ENCODE data around the gene COPZ1.
A peak's percentile ranks its signal among the peaks of the same experiment; 100 is the strongest.

Gene COPZ1

DNA sequence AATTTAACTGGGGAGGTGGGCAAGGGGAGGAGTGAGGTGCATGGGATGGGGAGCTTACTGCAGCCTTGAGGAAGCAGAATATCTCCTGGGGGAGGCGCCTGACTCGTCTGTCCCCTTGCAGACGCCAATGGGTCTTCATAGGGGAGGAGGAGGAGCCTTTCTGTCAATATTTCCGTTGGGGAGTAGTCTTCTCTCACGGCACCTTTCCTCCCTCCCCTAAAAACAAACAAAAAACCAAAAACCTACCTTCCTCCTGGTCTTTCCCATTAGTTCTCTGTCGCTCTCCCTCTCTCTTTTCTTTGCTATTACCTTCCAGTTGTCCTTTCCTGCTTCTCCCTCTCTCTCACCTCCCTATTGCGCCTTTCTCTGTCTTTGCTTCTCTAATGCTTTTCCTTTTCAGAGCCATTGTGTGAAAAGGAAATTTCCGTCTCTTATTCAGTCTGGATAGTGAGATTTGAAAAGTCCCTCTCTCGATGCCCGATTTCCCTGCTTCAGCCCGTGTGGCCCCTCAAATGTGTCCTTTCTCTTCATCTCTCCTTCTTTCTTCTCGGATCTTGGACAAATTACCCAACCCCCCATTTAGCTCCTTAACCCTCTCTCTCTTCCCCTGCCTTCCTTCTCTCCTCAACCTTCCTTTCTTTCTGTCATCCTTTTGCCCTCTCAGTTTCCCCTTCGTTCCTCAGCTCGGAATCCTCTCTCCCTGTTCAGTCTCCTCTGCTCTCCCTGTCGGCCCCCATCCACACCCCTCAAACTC lies 33.4 kb downstream of the COPZ1 start:
- DNase-seq (ENCODE audit: low read depth in 2 of 2) = peak in 1 of 2 donors; percentile 28

GRCh38 chr12:54358945-54359761 lies 34.2 kb downstream of the COPZ1 start:
- peak; percentile 80 to 93 for DNase-seq (ENCODE audit: low read depth in 2 of 2)

GRCh38 chr12:54359762-54360351 lies 34.9 kb downstream of the COPZ1 start:
- no peak for DNase-seq (ENCODE audit: low read depth in 2 of 2)

GRCh38 chr12:54360717-54361456 lies 36.0 kb downstream of the COPZ1 start:
- no peak for DNase-seq (ENCODE audit: low read depth in 2 of 2)

GRCh38 chr12:54363047-54363446 lies 38.1 kb downstream of the COPZ1 start:
- DNase-seq (ENCODE audit: low read depth in 2 of 2) = no peak

DNA sequence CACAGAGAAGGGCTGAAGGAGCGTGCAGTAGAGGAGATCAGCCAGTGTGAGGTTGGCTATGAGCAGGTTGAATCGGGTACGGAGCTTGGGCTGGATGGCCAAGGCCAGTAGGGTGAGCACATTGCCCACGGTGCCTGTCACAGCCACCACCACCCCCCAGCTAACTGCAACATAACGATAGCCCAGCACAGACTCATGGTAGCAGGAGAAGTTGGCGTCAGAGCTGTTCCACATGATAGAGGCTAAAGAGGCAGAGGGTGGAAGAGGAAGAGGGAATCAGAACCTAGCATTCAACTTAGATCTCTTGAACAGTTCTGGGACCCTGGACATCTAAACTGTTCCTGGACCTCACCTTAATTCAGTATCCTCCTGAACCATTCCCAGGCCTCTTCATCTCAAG lies 38.7 kb downstream of the COPZ1 start:
- no peak for DNase-seq (ENCODE audit: low read depth in 2 of 2)

DNA sequence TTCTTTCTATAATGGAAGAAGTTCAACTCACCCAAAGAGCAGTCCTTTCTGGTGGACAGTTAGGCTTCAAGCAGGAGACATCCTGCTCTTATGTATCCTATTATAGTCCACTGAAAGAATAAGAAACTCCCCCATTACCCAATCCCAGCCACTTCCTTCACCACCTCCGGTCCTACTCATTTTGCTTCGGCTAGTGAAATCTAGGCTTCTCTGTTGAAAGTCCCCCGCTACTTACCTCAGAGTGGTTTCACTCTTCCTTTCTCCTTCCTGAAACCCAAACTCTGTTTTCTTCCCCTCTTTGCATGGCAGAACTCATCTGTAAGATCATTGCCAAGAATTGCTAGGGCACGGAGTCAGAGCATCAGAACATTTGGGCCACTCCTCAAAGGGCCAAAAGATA lies 39.5 kb downstream of the COPZ1 start, which contains the start of gene GPR84:
Gene GPR84, minus strand, starts transcription at position 74 of the 400 bp plus-strand sequence. CDS start 635 bp downstream, outside the sequence.
- DNase-seq (ENCODE audit: low read depth in 2 of 2) = no peak

DNA sequence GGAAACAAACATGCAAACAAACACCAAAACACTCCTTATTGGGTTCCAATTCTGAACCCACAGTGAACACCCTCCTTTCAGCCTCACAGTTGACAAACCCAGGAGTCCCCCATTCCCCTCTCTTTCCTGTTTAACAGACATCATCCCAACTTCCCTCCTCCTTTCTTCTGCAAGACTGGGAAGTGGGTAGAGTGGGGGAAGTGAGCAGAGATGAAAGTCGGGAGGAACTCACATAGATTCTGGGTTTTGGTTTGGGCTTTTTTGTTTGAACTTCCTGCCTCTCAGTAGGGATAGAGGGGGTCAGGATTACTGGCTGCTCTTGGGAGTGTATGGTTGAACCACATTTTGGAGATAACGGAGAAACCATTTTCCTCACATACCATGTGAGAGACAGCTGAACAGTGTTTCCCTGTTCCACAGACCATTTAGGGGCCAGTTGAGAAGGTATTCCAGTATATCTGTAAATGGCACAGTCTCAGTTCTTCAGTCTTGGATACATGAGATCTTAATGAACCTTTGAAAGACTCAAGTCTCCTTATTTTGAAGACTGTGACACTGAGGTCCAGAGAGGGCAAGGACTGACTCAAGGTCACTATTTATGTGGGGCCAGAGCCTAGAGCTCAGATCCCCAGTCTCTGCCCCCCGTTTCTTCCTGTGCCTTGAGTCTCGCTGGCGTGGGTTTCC lies 43.2 kb downstream of the COPZ1 start:
- DNase-seq (ENCODE audit: low read depth in 2 of 2) = no peak

DNA sequence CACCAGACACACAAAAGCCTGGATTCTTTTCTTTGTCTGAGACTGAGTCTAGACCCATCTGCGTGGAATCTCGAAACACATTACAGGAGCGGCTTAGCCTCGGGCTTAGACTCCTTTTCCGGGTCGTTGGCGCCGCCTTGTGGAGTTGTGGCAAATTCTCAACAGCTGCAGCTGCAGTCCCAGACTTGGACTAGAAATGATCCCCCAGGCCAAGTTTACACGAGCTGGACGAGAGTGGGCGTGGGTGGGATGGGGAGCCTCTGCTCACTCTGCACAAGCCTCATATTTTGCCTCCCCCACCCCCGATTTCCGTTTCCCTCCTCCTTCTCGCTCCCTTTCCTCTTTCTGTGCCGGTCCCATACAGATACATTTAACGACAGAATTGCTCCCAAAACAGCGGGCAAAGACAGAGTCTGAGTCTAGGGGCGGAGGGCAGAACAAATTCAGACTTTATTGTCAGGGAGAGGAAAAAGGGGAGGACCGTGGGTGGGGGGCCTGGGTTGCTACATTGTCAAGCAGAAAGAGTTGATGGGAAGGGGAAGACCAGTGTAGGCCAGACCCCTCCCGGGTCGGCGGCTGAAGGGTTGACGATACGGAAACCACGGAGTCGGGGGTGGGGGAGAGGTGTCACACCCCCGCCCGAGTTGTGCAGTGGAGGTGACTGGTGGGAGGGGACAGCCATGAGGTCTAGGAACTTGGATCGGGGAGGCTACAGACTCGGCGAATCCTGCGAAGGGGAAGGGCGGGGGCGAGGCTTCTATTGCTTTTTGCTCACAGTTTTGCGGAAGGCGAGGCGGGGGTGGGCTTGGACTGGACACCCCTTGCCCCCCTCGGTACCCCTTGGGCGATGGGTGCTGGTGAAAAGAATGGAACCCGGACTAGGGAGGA lies 44.0 kb downstream of the COPZ1 start:
- peak; percentile 74 to 83 for DNase-seq (ENCODE audit: low read depth in 2 of 2)

GRCh38 chr12:54369597-54370131 lies 44.7 kb downstream of the COPZ1 start:
- no peak for DNase-seq (ENCODE audit: low read depth in 2 of 2)

DNA sequence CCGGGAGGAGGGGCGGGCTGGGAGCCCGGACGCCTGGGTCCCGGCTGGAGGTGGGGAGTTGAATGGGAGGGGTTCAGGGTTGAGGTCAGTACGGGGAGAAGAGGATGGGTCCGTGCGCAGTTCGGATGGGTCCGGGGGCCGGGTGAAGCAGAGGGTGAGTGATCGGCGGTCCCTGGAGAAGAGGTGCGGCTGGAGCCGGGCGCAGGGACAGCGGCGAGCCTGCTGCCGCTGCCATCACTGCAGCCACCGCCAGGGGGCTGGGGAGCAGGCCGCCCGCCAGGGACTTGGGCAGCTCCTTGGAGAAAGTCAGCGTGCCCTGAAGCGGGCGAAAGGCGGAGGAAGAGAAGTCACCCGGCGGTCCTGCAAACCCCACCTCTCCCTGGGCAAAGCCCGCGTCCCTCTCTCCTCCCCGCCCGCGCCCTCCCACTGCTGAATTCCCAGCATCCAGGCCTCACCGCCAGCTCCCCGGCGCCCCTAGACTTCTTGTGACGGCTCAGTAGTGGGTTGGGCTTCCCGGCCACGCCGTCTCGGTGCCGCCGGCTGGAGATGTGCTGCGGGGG lies 45.3 kb downstream of the COPZ1 start:
- DNase-seq (ENCODE audit: low read depth in 2 of 2) = no peak

DNA sequence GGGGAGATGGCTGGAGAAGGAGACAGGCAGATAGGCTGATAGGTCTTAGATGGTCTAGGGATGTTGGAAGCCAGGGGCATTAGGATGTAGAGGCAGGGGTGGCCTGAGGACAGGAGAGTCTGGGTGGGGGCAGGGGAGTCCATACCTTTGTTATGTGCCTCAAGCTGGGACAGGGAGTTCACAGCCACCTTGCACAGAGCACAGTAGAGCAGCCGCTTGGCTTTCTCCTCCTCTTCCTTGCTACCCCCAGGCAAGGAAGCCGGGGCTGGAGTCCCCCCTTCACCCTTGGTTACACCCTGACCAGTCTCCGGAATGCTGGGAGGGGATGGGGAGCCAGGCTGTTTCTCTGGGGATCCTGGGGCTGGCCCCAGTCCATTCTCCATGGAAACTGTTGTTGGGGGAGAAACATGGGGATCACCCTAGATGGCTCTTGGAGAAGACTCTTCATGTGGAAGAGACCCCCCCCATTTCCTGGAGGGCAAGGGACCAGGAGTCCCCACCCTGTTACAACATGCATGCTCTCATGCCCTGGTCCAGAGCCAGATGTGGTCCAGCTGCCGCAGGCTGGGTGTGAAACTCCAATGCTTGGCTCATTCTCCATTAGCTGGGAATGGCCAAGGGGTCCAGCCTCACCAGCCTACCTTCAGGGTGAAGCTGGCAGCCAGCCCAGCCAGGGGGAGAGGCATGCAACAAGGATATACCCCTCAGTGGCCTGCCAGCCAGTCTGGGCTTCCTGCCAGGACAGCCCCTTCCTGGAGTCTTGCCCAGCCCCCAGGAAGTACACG lies 46.6 kb downstream of the COPZ1 start:
- DNase-seq (ENCODE audit: low read depth in 2 of 2) = no peak

GRCh38 chr12:54372113-54372806 lies 47.3 kb downstream of the COPZ1 start:
- DNase-seq (ENCODE audit: low read depth in 2 of 2) = no peak

DNA sequence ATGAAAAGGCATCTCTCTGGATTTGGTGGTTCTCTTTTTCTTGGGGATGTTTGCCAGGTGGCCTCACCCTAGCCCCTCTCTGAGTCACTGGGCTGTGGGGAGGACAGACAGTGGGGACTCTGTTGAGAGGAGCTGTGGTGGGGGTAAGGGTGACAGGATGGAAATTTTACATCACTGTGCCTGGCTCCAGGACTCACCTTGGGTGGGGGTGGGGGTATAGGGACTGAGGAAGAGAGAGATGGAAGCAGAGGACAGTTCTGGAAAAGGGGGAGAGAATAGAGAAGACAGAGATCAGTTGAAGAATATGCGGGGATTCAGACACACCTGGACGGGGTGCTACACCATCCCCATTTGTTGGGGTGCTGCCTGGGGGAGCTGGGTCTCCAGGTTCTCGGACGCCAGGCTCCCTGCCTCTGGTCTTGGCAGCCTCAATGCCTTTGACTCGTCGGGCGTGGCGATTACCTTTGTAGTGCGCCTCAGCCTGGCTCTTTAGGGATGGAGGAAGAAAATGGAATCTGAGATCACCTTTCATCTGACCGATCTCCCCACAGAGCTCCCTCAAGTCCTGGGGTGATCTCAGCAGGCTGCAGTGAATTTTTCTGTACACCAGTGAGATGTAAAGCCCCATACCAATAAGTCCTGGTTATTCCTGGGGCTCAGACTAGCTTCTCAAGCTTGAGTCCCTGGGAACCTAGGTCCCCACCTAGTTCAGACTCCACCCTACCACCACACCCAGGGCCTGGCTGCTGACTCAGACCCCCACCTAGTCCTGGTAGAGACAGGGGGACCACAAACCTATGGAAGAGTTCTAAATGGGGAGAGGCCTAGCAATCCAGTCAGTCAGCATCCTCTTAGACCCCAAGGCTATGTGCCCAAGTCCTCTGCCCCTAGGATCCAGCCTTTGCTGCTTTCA lies 49.0 kb downstream of the COPZ1 start:
- DNase-seq (ENCODE audit: low read depth in 2 of 2) = no peak

DNA sequence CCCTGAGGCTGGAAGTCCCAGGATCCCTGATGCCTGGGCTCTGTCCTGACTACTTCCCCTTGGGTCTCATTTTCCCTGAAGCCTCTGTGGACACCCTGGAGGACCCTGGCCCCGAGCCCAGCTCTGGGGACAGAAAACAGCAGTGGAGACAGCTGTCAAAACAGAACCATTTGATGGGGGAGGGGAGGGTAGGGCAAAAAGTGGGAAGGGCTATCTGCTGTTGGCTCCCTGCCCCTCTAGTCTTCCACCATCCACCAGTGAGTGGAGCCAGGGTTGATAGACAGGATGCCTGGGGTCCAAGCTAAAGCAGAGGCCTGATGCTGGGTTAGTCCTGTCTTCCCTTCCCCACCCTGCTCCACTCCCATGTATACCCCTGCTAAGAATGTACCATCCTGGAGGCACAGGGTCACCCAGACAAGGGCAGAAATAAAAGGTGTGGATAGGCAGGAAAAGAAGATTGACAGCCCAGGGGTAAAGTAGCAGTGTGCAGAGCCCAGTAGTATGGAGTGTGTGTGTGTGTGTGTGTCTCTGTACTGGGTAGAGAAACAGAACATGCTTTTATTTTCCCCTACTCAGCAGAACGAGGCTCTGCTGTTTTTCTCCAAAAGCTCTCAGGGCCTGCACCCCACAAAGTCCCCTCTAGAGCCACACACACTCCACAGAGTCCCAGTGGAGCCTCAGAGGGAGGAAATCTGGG lies 49.8 kb downstream of the COPZ1 start:
- no peak for DNase-seq (ENCODE audit: low read depth in 2 of 2)

DNA sequence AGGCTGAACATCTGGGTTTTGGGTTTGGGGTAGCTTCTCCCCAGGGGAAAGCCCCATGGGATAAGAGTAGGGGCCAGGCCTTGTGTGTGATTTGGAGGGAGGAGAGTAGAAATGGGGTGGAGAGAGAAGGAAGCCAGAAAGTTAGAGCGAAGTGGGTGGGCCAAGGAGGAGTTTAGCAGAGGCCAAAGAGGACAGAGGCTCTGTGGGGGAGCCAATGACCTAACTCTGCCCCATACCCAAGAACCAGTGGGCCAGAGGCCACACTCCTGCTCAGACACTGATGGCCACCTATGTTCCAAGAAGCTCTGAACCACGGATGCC lies 50.3 kb downstream of the COPZ1 start:
- DNase-seq (ENCODE audit: low read depth in 2 of 2) = no peak

GRCh38 chr12:54376596-54376995 lies 51.7 kb downstream of the COPZ1 start:
- no peak for DNase-seq (ENCODE audit: low read depth in 2 of 2)

Data from activated CD8-positive, alpha-beta memory T cell treated with anti-CD3 and anti-CD28 coated beads for 4 hours (primary cell).